HG03159 (cell line): Measurements from ENCODE around the gene OSBPL8.
"Not testable (repeated sequence)": the region's sequence is repeated elsewhere in the genome, so short reads cannot be mapped to it uniquely, and the experiment has no call there.

Experiments
- ATAC-seq: cut with Tn5 transposase; IDR thresholded peaks from one replicate; pipeline ENCODE4 v1.9.1; 2021; ENCODE audit warnings: mild to moderate bottlenecking, moderate library complexity; ENCODE audit not compliant: unreplicated experiment

OSBPL8 gene

GRCh38 chr12:76375939-76376338, 183.6 kb downstream of the OSBPL8 start:
- no peak for ATAC-seq

- ATAC-seq: no peak
Measured at GRCh38 chr12:76375470-76375869, 184.1 kb downstream of the OSBPL8 start.

- ATAC-seq: no peak
Measured at GRCh38 chr12:76374386-76375020, 185.1 kb downstream of the OSBPL8 start.

- ATAC-seq: no peak
Measured at GRCh38 chr12:76368230-76368629, 191.3 kb downstream of the OSBPL8 start.

- no peak for ATAC-seq
Measured at GRCh38 chr12:76366163-76366562, 193.4 kb downstream of the OSBPL8 start.

DNA sequence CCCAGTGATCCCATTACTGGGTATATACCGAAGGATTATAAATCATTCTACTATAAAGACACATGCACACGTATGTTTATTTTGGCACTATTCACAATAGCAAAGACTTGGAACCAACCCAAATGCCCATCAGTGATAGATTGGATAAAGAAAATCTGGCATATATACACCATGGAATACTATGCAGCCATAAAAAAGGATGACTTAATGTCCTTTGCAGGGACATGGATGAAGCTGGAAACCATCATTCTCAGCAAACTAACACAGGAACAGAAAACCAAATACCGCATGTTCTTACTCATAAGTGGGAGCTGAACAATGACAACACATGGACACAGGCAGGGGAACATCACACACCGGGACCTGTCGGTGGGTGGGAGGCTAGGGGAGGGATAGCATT, 195.4 kb downstream of the OSBPL8 start:
- ATAC-seq: not testable (repeated sequence)

- ATAC-seq: no peak
Measured at GRCh38 chr12:76360316-76360715, 199.3 kb downstream of the OSBPL8 start.

- no peak for ATAC-seq
Measured at GRCh38 chr12:76356071-76356470, 203.5 kb downstream of the OSBPL8 start.

DNA sequence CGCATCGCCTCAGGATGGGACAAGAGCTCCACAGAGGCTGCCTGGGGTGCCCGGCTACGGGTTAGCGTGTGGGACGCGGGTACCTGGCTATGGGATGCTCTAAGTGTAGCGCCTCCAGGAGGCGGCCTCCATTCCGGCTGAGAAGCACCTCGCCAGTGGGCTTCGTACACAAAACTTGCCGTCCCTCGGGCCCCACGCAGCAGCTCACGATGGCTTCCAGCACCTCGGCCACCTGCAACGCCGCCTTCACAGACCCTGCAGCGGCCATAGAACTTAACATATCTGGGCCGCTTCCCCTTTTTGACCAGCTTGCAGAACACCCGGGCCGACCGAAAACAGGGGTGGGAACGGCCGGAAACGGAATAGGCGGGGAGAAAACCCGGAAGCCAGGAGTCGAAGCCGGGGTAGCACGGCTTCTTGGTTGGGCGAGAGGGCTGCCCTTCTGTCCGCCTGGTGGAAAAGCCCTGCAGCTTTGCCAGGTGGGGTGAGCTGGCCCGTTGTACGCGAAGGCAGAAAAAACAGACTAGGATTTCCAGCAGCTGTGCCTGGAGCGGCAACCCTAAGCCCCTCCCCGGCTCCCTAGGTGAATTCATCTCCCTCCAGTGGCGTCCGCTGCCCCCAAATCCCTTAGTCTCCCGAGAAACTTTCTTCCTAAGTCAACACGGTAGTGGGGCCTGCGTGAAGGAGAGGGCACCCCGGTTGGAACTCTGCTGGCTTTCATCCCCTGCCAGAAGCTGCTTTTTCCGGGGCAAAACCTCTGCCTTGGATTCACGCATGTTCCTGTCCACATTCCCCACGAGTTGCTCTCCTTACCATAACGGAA, 211.3 kb downstream of the OSBPL8 start, which contains the start of gene BBS10:
BBS10 (minus strand) TSS at position 337 of the 823 bp plus-strand sequence; CDS start at position 280, 57 bp downstream.
- peak; percentile 98 for ATAC-seq

DNA sequence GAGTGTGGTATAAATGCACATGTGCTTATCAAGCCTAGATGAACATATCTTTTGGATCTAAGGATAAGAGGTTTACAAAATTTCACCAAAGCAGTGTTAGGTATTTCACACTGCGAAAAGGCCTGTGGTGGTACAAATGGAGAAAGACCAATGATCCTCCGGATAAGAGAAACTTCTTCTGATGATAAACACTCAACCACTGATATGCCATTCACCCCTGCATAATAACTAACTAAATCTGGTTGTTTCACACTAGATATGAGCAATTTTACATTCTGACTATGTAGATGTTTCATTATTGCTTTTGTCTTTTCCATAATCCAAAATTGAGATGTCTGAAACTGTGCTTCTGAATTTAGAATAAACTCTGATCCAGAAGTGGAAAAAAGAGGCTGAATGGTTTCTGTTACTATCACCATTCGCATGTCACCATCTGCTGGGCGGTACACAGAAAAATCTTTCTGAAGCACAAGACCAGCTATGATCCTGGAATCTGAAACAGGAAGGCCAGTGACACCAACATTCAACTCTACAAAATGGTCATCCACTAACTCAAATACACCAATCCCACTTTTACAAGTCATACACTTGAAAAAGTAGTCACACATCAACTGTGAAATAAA, 212.7 kb downstream of the OSBPL8 start:
- ATAC-seq: no peak

DNA sequence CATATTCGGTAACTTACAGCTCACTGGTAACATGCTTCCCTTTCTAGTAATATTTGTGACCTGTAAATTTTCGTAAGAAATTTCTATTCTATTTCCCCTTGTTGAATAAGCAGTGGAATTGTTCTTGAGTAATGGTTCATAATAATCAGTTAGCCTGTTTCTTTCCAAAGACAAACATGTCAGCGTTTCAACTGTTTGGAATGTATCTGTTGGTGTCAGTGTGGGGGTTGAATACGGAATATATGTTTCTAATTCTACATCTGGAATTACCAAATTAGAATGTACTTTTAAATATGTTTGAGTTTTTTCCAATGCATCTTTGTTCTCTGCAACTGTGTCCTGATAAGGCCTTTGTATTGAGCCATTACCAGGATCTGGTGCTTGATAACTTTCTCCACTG, 213.3 kb downstream of the OSBPL8 start:
- ATAC-seq: no peak

- no peak for ATAC-seq
Measured at GRCh38 chr12:76345569-76345968, 214.0 kb downstream of the OSBPL8 start.

- ATAC-seq: no peak
Measured at GRCh38 chr12:76341436-76342030, 218.0 kb downstream of the OSBPL8 start.

- no peak for ATAC-seq
Measured at GRCh38 chr12:76340680-76341435, 218.7 kb downstream of the OSBPL8 start.

DNA sequence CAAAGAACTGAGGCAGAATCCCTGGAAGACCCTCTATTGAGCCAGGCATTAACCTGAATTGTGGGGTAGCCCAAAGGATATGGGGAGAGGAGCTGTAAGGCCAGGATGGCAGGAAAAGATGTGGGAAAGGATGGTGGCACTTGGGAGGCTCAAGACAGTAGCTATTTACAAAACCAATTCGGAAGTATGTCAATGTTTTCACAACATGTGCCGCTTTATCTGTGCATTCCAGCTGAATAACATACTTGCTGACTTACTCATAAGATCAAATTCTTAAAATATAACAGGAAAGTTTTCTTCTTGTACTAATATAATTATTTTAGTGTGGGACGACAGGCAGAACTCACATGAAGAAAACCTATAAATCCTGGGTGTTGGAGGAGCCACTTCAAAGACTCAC, 222.0 kb downstream of the OSBPL8 start:
- no peak for ATAC-seq

DNA sequence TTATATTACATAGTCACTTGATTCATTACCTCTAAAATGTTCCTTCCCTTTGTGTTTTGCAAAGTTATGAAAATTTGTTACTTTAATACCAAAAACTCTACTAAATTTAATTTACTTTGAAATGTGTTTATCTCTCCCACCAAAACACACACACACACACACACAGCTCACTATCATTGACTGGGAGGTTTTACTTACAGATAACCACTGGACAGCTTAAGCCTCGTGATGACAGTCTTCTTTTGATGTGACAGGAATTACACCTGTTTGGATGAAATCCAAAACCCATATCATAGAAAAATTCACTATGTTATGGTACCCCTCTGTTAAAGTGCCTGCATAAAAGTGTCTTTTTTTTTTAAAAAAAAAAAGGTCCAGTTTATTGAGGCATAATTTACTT, 227.0 kb downstream of the OSBPL8 start:
- no peak for ATAC-seq

GRCh38 chr12:76329606-76330005, 230.0 kb downstream of the OSBPL8 start:
- ATAC-seq: no peak

GRCh38 chr12:76329159-76329558, 230.4 kb downstream of the OSBPL8 start:
- ATAC-seq: no peak

- ATAC-seq: not testable (repeated sequence)
Measured at GRCh38 chr12:76319595-76320319, 239.8 kb downstream of the OSBPL8 start.
